Astrocyte of the cerebellum (primary cell): ENCODE measurements around the gene STPG2.

ENCODE experiments used
- DNase-seq: peaks from one replicate; pipeline ENCODE4 v3.0.0-alpha.2; 2011; ENCODE audit warnings: low read depth
- H3K4me3 ChIP-seq: 2 replicates; pipeline ENCODE4 v1.5.1; 2011; ENCODE audit warnings: mild to moderate bottlenecking, low read depth, low read length, moderate library complexity
- CTCF ChIP-seq: IDR thresholded peaks from 2 replicates; pipeline ENCODE4 v1.5.1; 2012; ENCODE audit warnings: low read length, low read depth, moderate library complexity, mild to moderate bottlenecking; ENCODE audit errors: missing control alignments
- in situ Hi-C: cut with HindIII; loops from 2 replicates; pipeline ENCODE4 v1.10.0; 2017; ENCODE audit warnings: low sequenced_read_pairs

STPG2 gene

DNA sequence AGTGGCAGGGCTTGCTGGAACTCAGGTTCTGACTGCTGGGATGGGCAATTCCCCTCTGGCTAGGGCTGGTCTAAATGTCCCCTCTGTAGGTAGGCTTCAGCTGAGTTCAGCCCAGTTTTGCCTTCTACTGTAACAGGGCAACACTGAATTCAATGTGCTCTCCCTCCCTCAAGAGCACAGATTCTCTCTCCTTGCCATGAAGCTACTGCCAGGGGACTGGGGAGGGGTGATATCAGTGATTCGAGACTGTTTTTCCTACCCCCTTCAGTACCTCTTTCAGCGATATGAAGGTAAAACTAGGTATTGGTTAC is 23.4 kb upstream of the STPG2 start:
- TF ChIP-seq CTCF, result no peak
- no peak overlapping the region for H3K4me3 ChIP-seq
- in situ Hi-C loops, result no loop called here
- DNase-seq, result no peak

DNA sequence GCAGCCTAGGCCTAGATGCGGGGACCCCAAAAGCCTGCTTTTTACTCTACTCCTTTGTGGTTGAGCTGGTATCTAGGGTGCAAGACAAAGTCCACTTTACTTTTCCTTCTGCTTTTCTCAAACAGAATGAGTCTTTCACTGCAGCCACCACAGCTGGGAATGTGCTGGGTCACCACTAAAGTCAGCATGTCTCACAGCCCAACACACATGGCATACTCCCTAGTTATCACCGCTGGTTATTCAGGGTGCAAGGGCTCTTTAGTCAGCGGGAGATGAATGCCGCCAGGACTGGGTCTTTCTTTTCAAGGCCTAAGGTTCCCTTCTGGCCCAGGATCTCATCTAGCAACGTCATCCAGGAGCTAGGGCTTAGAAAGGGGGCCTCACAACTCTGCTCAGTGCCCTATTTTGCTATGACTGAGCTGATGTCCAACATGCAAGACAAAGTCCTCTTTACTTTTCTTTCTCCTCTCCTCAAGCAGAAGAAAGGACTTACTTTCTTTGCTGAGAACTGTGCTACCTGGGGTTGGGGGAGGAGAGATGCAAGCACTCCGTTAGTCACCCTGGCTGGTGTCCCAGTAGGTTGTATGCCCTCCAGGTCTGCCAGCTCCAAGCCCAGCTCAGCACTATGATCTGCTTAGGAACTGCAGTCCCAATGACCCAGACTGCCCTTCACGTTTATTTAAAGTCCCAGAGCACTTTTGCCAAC is 22.9 kb upstream of the STPG2 start:
- H3K4me3 ChIP-seq, result no peak overlapping the region
- no peak for TF ChIP-seq CTCF
- in situ Hi-C loops, result no loop called here
- peak; percentile 6 for DNase-seq

DNA sequence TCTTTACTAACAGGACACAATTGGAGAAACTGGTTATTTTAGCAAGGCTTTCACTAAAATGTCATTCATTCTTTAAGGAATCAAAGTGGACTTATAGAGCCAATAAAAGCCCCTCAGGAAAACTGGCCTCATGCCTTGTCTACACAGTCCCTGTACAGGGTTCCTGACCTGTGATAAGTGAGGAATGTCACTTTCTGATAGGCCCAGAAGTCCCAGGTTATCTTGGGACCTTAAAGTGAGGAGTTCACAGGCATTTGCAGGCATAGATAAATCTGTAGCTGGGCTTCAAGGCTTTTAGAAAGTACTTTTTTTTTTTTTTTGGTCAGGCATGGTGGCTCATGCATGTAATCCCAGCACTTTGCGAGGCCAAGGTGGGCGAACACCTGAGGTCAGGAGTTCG is 19.4 kb upstream of the STPG2 start:
- in situ Hi-C loops, result no loop called here
- no peak overlapping the region for H3K4me3 ChIP-seq
- TF ChIP-seq CTCF, result no peak
- DNase-seq, result no peak

- TF ChIP-seq CTCF, result peak; percentile 4
- in situ Hi-C loops, result no loop called here
Measured at GRCh38 chr4:98151145-98151924, 8.1 kb upstream of the STPG2 start.

DNA sequence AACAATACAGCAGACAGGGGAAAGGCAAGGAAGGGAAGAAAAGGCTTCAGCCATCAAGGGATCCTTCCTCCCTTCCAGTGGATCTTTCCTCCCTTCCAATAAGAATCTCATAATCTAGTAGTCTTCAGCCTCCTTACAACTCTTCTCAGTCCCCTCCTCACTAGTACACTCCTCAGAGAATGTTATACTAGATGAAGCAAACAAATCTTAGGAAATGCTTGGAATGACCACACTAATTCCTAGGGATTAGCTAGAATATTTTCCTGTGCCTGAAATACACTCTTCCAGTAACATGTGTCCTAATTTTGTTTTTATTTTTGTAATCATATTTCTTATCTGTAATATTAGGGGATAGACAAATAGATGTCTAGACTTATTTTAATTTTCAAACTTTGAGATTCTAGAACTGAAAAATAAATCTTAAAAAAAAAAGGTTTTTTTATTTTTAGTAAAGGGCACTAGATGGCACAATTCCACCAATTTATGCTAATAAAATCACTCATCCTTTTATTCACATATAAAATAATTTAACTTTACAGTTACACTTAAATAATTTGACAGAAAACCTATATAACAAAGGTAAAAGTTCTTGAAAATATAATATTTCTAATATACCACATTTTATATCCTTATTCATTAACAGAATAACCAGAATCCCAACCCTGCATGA is 7.0 kb upstream of the STPG2 start:
- H3K4me3 ChIP-seq, result no peak overlapping the region
- peak; percentile 4 for DNase-seq
- in situ Hi-C loops, result no loop called here
- no peak for TF ChIP-seq CTCF

More at GRCh38 chr4:98151145-98151924, 8.1 kb upstream of the STPG2 start:
- DNase-seq, result no peak
- no peak overlapping the region for H3K4me3 ChIP-seq

DNA sequence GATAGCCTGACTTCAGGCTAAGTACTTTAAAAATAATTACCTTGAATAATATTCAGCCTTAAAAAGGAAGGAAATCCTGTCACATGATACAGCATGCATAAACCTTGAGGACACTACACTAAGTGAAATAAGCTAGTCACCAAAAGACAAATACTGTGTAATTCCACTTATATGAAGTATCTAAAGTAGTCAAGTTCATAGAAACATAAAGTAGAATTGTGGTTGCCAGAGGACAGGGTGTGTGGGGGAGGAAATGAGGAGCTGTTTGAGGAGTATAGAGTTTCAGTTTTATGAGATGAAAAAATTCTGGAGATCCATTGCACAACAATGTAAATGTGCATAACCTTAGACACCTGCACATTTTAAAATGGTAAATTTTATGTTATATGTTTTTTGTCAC is 5.6 kb upstream of the STPG2 start:
- no peak overlapping the region for H3K4me3 ChIP-seq
- in situ Hi-C loops, result no loop called here
- no peak for TF ChIP-seq CTCF
- DNase-seq, result no peak
